ENCODE measurements around the gene SEC63. TPM values are rescaled to one million over a fixed set of nuclear protein-coding genes. Genes with fewer than 3 reads are reported as not detected.
A peak's percentile ranks its signal among the peaks of the same experiment; 100 is the strongest.
"Not testable (repeated sequence)": the region's sequence is repeated elsewhere in the genome, so short reads cannot be mapped to it uniquely, and the experiment has no call there.

Gene SEC63
- polyA plus RNA-seq, 4 donors, result 83.6 to 122 (median 101) TPM

DNA sequence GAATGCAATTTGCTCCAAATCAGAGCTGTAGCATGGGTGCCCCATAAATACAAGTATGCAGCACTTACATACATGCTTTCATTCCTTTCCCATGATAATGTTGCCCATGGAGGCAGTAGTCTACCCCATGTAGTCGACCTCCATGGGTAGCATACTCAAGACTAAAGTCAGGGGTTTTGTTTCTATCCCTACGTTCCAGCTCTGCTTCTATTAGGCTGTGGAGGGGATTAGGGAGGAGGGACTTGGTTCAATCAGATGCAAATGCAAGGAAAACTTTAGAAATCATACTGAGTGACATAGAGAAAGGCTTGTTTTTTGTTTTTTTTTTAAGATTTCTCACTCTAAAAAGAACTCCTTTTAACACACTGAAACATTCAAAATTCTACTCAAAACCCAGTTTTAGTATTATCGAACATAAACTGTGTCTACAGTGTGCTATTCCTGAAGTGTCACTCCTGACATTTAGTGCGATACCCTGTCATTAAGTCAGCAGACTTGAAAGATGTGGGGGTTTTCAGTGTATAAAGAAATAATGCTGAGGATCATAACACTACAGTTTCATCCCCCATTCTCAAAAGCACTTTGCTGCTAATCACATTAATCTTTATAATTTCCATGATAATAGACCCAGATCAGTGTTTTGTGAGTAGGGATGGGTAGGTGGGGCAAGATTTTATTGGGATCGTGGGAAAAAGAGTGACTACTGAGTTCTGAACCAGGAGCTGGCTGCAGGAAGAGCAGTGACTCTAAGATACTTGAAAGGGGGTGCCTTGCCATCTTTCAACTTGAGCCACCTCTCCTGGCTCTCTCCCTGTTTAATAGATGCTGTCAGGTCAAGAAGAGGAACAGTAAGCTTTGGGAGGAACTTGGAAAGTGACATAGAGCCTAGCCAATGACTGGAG is 93.5 kb downstream of the SEC63 start:
- DNase-seq (ENCODE audit: low read depth in 4 of 4, low spot score in 2 of 4), result no peak

DNA sequence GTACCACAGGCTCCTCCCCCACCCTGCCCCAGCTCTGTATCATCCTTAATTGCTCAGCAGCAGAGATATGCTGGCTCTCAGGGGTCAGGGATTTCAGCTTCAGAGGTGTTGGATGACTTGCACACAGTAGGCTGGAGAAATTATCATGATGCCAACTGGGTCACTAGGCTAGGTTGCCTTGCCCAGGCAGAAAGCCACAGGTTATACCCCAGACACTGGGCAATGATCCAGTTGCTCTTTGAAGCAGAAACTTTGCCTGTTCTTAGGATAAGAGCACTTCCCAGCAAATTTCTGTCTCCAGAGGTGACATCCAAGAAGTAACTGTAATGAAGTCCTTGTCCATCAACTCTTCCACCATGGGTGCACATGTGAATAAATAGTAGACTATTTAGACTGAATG is 95.6 kb downstream of the SEC63 start:
- no peak for DNase-seq (ENCODE audit: low read depth in 4 of 4, low spot score in 2 of 4)

DNA sequence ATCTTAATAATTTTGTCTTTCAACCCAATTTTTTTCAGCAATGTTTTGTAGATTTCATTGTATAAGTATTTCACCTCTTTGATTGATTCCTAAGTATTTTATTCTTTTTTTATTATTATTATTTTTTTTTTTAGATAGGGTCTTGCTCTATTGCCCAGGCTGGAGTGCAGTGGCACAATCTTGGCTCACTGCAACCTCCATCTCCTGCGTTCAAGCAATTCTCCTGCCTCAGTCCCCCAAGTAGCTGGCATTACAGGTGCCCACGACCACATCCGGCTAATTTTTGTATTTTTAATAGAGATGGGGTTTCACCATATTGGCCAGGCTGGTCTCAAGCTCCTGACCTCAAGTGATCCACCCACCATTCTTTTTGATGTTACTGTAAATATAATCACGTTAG is 97.0 kb downstream of the SEC63 start:
- not testable (repeated sequence) for DNase-seq (ENCODE audit: low read depth in 4 of 4, low spot score in 2 of 4)

DNA sequence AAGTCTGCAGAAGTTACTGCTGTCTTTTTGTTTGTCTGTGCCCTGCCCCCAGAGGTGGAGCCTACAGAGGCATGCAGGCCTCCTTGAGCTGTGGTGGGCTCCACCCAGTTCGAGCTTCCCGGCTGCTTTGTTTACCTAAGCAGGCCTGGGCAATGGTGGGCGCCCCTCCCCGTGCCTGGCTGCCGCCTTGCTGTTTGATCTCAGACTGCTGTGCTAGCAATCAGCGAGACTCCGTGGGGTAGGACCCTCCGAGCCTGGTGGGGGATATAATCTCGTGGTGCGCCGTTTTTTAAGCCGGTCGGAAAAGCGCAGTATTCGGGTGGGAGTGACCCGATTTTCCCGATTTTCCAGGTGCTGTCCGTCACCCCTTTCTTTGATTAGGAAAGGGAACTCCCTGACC is 97.9 kb downstream of the SEC63 start:
- DNase-seq (ENCODE audit: low read depth in 4 of 4, low spot score in 2 of 4), result not testable (repeated sequence)

DNA sequence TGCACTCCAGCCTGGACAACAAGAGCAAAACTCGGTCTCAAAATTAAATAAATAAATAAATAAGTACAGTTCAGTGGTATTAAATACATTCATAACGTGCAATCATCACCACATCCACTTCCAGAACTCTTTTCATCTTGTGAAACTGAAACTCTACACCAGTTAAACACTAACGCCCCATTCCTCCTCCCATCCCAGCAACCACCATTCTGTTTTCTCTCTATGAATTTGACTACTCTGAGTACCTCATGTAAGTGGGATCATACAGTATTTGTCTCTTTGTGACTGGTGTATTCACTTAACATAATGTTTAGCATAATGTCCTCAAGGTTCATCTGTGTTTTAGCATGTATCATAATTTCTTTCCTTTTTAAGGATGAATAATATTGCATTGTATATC is 104.8 kb downstream of the SEC63 start:
- no peak for DNase-seq (ENCODE audit: low read depth in 4 of 4, low spot score in 2 of 4)

DNA sequence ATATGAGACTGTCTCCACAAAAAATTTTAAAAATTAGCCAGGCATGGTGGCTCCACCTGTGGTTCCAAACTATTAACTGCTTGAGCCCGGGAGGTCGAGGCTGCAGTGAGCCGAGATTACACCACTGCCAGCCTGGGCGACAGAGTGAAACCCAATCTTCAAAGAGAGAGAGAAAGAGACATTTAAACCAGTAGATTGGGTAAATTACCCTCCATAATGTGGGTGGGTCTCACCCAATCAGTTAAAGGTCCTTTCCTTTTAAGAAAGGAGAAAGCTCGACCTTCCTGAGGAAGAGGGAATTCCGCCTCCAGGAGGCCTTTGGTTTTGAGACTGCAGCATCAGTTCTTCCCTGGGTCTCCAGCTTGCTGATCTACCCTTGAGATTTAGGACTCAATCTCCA is 108.7 kb downstream of the SEC63 start:
- DNase-seq (ENCODE audit: low read depth in 4 of 4, low spot score in 2 of 4), result no peak

DNA sequence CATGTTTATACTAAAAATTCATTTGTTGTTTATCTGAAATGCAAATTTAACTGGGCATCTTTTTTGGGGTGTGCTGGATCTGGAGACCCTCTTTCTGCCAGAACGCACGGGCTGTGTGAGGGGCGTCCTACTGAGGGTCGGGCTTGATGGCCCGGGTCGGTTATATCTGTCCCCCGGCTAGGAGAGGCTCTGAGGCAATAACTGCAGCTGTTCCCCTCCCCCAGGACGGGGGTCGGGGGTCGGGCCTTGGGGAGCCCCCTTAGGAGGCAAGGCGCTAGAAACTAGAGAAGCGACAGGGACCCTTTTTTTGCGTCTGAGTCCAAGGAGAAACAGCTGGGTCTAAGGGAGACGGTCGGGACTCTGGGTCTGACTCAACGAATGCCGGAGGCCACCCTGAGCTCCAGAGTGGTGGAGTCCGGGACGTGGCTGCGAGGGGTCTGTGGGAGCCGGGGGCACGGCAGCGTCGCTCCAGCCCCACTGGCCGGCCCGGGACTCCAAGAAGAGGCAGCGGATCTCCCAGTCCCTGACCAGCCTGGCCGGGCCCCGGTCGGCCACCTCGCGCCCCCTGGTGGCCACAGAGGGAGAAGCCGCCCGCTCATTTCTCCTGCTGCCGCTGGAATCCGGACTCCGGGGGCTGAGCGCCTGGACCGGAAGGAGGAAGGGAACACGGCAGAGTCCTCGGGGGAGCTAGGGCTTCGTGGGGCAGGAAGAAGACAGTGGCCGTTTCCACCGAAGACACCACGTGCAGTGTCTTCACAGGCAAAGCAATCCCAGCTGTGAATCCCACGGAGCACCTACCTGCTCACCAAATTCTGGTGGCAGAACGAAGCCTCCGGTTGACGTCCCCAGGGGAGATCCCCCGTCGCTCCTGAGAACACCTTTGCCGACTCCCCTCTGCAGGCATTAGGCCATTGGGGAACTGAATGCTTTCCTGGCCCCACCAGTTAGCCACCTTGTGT is 109.9 kb downstream of the SEC63 start:
- DNase-seq (ENCODE audit: low read depth in 4 of 4, low spot score in 2 of 4), result peak; percentile 66 to 85 (median 78)

DNA sequence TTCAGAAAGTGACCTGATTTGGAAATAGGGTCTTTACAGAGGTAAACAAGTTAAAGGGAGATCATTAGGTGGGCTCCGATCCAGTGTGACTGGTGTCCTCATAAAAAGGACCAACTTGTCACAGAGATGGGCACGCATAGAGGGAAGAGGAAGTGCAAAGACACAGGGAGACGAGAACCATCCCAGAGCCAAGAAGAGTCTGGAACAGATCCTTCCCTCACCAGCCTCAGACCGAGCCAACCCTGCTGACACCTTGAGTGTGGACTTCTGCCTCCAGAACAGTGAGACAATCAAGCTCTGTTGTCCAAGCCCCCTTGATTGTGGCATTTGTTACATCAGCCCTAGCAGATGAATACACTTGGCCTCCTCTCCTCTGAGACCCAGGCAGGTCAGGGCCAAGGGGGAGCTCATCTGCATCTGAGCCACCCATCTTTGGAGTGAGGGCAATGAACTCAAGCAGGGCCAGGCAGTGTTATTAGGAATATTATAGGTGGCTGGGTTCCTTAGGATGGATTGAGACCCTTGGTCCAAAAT is 111.7 kb downstream of the SEC63 start:
- DNase-seq (ENCODE audit: low read depth in 4 of 4, low spot score in 2 of 4), result no peak

DNA sequence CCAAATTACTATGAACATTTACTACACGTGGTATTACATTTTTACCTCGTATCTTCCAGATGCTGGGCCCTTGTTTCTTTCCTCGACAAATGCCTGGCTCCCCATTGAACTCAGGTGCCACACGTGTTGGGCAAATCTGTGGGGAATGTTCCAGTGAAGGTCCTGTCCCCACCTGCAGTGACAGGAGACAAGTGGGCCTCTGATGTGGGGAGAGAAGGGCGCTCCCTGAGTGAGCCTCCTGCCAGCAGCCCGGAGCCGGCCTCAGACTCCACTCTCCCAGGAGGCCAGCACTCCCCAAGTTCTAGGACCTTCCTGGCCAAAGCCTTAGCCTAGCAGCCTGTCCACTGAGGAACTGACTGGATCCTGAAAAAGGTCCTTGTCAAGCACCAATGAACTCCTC is 112.2 kb downstream of the SEC63 start:
- no peak for DNase-seq (ENCODE audit: low read depth in 4 of 4, low spot score in 2 of 4)

DNA sequence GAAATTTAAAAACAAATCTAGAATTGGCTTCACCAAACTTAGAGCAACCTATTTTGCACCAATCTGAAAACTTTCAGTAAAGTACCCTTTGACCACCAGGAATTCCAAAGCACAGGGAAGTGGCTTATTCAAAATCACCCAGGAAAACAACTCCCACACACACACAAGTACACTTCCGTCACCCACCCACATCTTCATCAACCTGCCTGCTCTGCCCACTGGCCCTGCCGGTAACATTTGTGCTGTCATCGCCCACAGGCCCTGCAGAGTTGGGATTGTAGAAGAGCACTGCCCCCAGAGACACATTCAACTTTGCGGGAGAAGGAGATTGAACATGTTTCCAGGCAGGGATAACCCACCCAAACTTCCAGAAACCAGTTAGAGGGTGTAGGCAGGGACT is 114.6 kb downstream of the SEC63 start:
- DNase-seq (ENCODE audit: low read depth in 4 of 4, low spot score in 2 of 4), result no peak

DNA sequence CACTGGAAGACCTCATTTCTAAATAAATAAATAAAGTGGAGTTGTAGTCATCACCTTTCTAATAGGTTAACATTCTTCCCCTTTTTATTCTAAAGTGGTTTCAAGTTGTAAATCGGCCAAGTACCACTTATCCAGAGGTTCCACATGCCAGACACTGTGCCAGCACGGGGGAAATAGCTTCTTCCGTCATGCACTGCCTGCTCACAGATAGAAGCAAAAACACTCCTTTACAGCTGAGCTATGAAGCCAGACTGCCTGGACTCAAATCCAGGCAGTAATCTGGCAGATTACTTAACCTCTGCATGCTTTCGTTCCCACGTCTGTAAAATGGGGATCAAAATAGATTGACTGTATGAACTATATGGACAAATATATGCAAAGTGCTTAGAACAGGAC is 116.7 kb downstream of the SEC63 start:
- DNase-seq (ENCODE audit: low read depth in 4 of 4, low spot score in 2 of 4), result no peak

DNA sequence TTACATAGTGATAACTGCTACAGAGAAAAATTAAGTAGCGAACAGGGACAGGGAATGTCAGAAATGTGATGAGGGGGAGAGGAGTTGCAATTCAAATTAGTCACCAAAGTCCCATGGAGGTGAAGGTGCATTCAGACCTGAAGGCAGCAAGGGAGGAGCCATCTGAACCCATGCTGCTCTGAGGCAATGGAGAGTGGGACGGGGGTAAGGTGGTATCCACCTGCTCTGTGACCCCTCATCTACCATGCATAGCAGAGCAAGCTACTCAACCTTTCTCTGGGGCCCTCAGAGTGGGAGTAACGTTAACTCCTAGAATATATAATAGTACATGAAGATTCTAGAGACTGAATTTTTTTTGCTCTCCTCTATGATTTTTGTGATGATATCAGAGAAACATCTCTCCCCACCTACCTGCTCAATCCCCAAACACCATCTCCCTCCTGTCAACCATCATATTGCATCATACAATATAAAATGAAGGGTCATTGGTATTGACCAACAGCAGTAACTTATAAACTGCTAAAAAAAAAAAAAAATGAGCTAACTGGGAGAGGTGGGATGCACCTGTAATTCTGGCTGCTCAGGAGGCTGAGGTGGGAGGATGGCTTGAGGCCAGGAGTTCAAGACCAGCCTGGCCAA is 117.3 kb downstream of the SEC63 start:
- no peak for DNase-seq (ENCODE audit: low read depth in 4 of 4, low spot score in 2 of 4)

DNA sequence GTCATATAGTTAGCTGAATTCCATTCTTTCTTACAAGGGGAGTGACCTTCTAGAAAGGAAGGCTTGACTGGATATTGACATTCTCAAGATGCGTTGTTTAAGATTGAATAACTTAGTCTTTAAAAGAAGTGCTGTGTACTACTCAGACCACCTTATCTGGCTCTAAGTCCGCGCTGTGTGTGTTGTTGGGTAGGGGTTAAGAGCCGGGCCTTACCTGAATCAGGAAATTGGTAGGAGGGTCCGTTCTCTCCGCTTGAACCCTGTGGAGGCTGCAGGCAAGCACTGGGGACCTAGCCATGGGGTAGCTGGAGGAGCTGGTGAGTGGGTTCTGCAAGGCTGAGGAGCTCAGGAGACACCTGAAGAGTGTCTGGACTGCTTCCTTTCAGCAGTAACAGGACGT is 124.9 kb downstream of the SEC63 start:
- no peak for DNase-seq (ENCODE audit: low read depth in 4 of 4, low spot score in 2 of 4)

DNA sequence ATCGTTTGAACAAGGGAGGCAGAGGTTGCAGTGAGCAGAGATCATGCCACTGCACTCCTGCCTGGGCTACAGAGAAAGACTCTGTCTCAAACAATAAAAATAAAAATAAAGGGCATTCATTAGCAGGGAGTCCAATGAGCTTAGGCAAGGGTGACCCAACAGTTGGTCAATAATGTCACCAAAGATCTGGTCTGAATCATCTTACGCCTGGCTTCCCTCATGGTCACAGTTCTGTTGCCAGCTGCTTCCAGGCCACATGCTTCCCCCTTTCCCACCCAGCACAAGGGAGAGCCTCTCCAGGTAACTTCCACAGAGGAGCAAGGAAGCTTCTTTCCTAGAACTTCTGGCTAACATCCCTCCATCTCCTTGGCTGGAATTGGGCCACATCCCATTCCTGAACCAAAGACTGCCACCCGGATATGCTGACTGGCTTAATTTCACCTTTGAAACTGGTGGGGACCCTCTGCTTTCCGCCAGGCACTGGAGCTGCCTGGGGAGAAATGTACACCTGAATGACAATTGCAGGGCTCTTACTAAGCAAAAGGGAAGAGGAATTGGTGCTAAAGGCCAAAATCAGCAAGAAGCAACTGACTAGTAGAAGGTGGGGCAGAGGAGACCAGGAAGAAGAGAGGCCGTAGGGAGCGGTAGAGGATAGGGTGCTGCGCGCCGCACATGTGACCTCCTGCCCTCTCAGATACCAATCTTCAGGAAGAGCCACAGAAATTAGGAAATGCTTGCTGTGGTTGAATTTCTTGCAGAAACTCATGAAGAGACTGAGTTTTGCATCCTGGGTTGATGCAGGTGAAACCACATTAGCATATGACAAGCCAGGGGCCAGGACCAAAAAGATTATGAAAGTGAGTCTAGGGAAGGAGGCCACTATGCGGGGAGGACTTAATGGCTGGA is 125.6 kb downstream of the SEC63 start:
- DNase-seq (ENCODE audit: low read depth in 4 of 4, low spot score in 2 of 4), result no peak

DNA sequence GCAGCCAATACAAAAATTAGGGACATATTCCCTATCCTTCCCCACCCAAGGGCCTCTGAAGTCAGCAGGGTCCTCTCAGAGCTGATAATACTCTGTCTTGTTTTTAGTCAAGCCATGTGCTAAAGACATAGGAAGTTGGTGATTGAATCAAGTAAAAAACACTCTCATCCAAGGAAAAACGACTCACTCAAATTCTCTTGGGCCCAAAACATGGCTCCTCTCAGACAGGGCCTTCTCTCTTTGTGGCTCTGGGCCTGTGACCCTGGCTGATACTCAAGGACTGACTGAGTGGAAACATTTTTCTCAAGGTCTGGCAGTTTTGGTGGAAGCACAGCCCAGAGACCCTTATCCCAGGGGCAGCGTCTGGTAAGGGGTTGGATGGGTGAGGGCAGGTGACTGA is 127.9 kb downstream of the SEC63 start:
- no peak for DNase-seq (ENCODE audit: low read depth in 4 of 4, low spot score in 2 of 4)

DNA sequence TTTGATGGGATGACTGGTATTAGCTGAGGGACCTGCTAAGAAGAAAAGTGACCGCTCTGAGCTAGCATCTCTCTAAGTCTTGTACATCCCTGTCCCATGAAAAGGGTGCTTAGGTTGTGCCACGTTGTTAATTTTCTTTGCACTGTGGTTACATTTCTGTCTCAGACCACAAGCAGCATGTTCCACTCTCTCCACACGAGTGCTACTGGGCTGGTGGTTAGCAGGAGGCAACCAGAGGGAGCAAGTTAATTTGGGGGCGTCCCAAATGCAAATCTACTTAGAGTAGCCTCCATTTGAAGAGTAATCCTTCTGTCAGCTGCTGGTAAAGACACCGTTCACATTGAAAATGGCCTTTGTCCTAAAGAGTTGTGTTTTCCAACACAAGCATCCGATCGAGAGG is 130.5 kb downstream of the SEC63 start:
- DNase-seq (ENCODE audit: low read depth in 4 of 4, low spot score in 2 of 4), result no peak

DNA sequence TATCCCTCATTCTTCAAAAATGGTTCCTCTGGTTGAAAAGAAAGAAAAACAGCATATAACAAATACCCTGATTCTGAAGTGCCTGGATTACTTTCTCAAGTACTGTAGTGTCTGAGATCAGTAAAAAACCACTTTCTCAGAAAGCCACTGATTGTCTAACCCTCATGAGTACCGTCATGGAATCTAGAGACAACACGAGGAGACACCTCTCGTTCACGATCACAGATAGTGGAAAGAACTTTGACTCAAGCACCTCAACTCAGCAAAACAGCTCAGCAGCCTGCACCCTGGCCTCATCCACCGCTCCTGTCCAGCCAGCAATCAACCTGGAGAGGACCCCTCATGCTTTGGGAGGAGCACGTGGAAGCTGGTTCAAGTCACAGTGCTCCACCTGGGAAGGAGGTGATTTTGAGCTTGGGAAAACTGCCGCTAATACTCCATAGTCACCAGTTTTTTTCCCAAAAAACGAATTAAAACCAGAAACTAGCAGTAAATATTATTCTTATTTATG is 134.9 kb downstream of the SEC63 start:
- no peak for DNase-seq (ENCODE audit: low read depth in 4 of 4, low spot score in 2 of 4)

DNA sequence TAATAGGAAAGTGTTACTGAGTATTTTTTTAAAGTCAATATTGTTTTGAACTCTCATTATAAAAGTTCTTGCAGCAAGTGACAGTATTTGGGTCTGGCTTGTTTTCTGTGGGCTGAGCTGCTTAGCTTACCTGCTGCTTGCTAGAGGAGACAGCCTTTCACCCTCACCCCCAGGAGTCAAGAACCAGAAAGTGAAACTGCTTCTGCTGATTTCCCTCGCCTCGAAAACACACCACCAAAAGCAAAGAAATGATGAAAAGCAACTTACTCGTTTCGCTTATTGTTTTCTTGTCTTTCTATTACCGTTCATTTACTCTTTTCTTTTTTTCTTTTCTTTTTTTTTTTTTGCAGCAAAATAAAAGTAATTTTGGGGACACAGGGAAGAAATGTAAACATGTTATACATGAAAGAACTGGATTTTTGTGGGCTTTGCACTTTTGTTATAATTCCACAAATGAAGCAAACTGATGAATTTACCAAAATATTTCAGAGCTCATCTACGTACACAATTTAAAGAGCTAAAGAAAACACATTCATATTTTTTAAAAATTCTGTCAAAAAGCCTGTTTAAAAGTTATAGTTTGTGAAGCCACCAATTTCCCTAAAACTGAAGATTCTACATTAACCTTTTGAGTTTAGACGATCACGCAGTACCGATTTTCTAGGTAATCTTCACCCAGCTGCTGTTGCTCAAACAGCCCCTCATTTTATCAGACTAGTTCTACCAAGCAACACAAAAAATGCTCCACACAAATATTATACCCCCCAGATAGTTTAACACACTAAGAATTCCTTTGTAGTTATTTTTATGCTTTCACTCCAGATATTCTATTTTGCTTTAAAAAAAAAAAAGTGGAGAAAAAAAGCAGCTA is 135.6 kb downstream of the SEC63 start:
- DNase-seq (ENCODE audit: low read depth in 4 of 4, low spot score in 2 of 4), result no peak

DNA sequence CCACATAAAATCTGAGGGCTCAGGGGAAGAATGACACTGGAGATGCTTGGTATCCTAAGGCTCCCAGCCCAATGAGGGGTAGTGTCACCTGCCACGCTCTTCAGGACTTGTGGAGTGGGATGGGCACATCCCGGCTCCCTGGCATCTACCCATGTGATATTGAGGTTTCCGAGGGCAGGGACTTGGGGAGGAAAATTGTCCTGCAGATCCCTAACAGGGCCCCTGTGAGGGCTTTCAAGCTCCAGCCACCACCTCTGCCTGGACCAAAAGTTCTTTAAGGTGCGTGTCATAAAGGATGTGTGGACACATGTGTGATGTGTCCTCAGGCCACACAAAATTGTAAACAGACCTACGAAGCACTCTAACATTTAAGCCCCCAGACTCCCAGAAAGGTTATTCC is 136.4 kb downstream of the SEC63 start:
- DNase-seq (ENCODE audit: low read depth in 4 of 4, low spot score in 2 of 4), result no peak

Measured in left renal cortex interstitium (tissue), 4 donors.